B cell (primary cell): ENCODE data around the gene FAM216A. TPM values are rescaled to one million over a fixed set of nuclear protein-coding genes. Genes with fewer than 3 reads are reported as not detected.

Experiments used
- ATAC-seq: fragments of 200-7000 bp; cut with Tn5 transposase; one replicate; pipeline ENCODE4 v1.10.0; 2021; ENCODE audit warnings: low read depth, mild to moderate bottlenecking, moderate number of reproducible peaks, moderate library complexity
- CTCF ChIA-PET: fragments of 350-600 bp; sonication (Branson Sonifier 250); formaldehyde crosslinking; loops from one replicate; lab custom pipeline; 2021; ENCODE audit warnings: antibody characterized with exemption, inconsistent platforms; lab: Charles Lee
- POLR2A ChIA-PET: fragments of 350-600 bp; sonication (Branson Sonifier 250); formaldehyde crosslinking; loops from one replicate; lab custom pipeline; 2021; ENCODE audit warnings: antibody characterized with exemption; lab: Charles Lee
- DNase-seq: peaks from one replicate; pipeline ENCODE4 v3.0.0; 2013
- H2AFZ ChIP-seq: 2 replicates; pipeline ENCODE4 v1.6.1; 2012; ENCODE audit warnings: mild to moderate bottlenecking, low read depth, low read length; ENCODE audit not compliant: insufficient read depth, poor library complexity, severe bottlenecking
- H3K27ac ChIP-seq, 2 donors: 1 replicate in 1 of 2; 2 replicates in 1 of 2; pipeline ENCODE4 v1.5.1; 2012 to 2013; ENCODE audit warnings: low read length in 2 of 2, mild to moderate bottlenecking in 2 of 2, moderate library complexity in 1 of 2
- H3K27me3 ChIP-seq, 4 experiments: fragments of 200-600 bp in 1 of 4; sonication (generic) in 1 of 4; replicated peaks in 1 of 4; 1 replicate in 2 of 4; 2 replicates in 2 of 4; pipeline versions ENCODE4 v1.6.1 to v1.7.0; 2013 to 2016; ENCODE audit warnings: low read length in 3 of 4, mild to moderate bottlenecking in 2 of 4, mixed read lengths in 1 of 4, moderate library complexity in 1 of 4; ENCODE audit not compliant: insufficient read depth in 4 of 4, control insufficient read depth in 3 of 4; ENCODE audit errors: control extremely low read depth in 1 of 4
- H3K36me3 ChIP-seq, 2 experiments: replicated peaks in 1 of 2; 1 replicate in 1 of 2; 2 replicates in 1 of 2; pipeline versions ENCODE4 v1.6.1 to v1.7.1; 2013; ENCODE audit warnings: low read length in 1 of 2; ENCODE audit not compliant: insufficient read depth in 2 of 2, control insufficient read depth in 1 of 2; ENCODE audit errors: control extremely low read depth in 1 of 2, extremely low read depth in 1 of 2
- H3K4me1 ChIP-seq, 2 donors: fragments of 200-600 bp in 1 of 2; sonication (generic) in 1 of 2; 1 replicate in 1 of 2; 2 replicates in 1 of 2; pipeline versions ENCODE4 v1.5.1 to v1.6.1; 2013 to 2017; ENCODE audit warnings: low read length in 2 of 2; ENCODE audit not compliant: control insufficient read depth in 2 of 2, insufficient read depth in 2 of 2
- H3K4me2 ChIP-seq: replicated peaks from 2 replicates; pipeline ENCODE3; 2012; ENCODE audit warnings: mild to moderate bottlenecking, low read depth, low read length; ENCODE audit not compliant: poor library complexity, severe bottlenecking
- H3K4me3 ChIP-seq, 5 experiments: fragments of 200-600 bp in 1 of 5; sonication (generic) in 1 of 5; 1 replicate in 3 of 5; 2 replicates in 2 of 5; pipeline versions ENCODE4 v1.5.1 to v1.7.0; 2011 to 2016; ENCODE audit warnings: low read length in 4 of 5, mild to moderate bottlenecking in 4 of 5, low read depth in 2 of 5, control low read depth in 1 of 5, moderate library complexity in 1 of 5; ENCODE audit not compliant: insufficient read depth in 1 of 5; ENCODE audit errors: control extremely low read depth in 1 of 5, extremely low read depth in 1 of 5
- H3K79me2 ChIP-seq: fragments of 200-600 bp; sonication (generic); one replicate; pipeline ENCODE4 v1.6.0; 2016; ENCODE audit warnings: low read length; ENCODE audit not compliant: control insufficient read depth, insufficient read depth
- H3K9ac ChIP-seq: fragments of 200-600 bp; sonication (generic); 2 replicates; pipeline ENCODE4 v1.6.1; 2017; ENCODE audit warnings: mild to moderate bottlenecking, low read length, moderate library complexity
- H3K9me3 ChIP-seq, 3 donors: one replicate each; pipeline versions ENCODE4 v1.6.1 to v1.7.1; 2013; ENCODE audit warnings: low read length in 2 of 3; ENCODE audit not compliant: control insufficient read depth in 2 of 3, insufficient read depth in 1 of 3; ENCODE audit errors: control extremely low read depth in 1 of 3
- H4K20me1 ChIP-seq: 2 replicates; pipeline ENCODE4 v1.6.0; 2012; ENCODE audit warnings: mild to moderate bottlenecking, low read length; ENCODE audit not compliant: insufficient read depth, control insufficient read depth, poor library complexity, severe bottlenecking
- H3K27ac Mint-ChIP-seq: one replicate; pipeline ENCODE4 v1.8.0; 2021; ENCODE audit warnings: mixed read lengths
- H3K27me3 Mint-ChIP-seq: one replicate; pipeline ENCODE4 v1.8.0; 2021; ENCODE audit warnings: mixed read lengths
- H3K4me1 Mint-ChIP-seq: one replicate; pipeline ENCODE4 v1.8.0; 2021; ENCODE audit warnings: mixed read lengths
- H3K4me3 Mint-ChIP-seq: one replicate; pipeline ENCODE4 v1.8.0; 2021; ENCODE audit warnings: mixed read lengths
- H3K9me3 Mint-ChIP-seq: one replicate; pipeline ENCODE4 v1.8.0; 2022; ENCODE audit warnings: mixed read lengths; ENCODE audit not compliant: insufficient read depth
- CTCF ChIP-seq: fragments of 200-600 bp; IDR thresholded peaks from one replicate; pipeline ENCODE4 v1.8.0; 2022; ENCODE audit warnings: antibody characterized with exemption, mild to moderate bottlenecking
- EZH2 ChIP-seq: IDR thresholded peaks from 2 replicates; pipeline ENCODE4 v1.6.1; 2012; ENCODE audit warnings: borderline replicate concordance, low read depth, mild to moderate bottlenecking, moderate library complexity, low read length; ENCODE audit not compliant: insufficient read depth, poor library complexity, severe bottlenecking
- WGBS: methylation state at CpG from one replicate; pipeline ENCODE4 v1.1.5; 2013; ENCODE audit warnings: missing lambda C conversion rate; ENCODE audit not compliant: insufficient coverage; 5-methylcytosine and 5-hydroxymethylcytosine counted together
- intact Hi-C: fragments of 100-400 bp; cut with micrococcal nuclease; formaldehyde crosslinking; loops from one replicate; pipeline ENCODE4 v1.10.0; 2022
- polyA plus RNA-seq: library from polyadenylated mRNA; depleted of rRNA; stranded (reverse); fragments of >200 nt; gene quantifications from 2 replicates; pipeline ENCODE4 v1.2.3, GENCODE V29; 2012
- total RNA-seq, 2 donors: library from RNA; stranded (reverse); fragments of 120-200 nt in 1 of 2; gene quantifications; 1 replicate in 1 of 2; 2 replicates in 1 of 2; pipeline versions ENCODE4 v1.2.3 to v1.2.4, GENCODE V29; 2013 to 2022

Gene FAM216A
- total and polyA plus RNA-seq, 2 donors (not counting 1 experiment from before 2014, with no cell fraction given) = 15.7 to 19.7 TPM

DNA sequence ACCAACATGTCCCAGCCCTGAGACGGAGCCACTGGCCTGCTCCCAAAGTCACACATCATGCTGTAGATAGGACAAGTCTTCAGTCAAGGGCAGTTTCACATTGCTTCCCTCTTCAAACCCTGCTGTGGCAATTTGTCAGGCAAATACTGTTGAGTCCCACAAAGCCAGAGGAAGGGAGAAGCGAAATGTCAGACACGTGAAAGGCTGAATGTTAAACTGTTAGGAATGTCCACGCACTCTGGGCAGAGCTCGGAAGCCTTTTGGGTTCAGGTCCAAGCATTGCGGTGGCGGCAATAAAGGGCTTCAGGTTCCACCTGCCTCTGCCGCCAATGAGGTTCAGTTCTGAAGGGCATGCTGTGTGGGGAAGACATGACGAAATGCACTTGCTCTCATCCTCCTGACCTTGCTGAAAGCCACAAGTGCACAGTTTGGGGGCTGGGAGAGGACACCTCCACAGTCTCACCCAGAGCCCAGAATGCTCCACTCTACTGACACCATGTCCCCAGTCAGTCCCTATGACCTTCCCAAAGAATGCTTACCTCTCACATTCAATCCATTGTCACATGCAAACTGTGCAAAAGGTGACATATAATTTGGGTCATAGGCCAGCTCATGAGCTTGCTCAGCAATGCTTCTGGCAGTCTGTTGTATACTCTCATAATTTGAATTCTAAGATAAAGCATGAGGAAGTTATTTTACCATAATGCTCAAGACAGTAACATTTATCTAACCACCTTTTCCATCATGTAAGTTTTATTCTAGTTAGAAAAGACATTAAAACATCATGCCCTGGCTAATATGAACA is 69.2 kb downstream of the FAM216A start:
- Histone ChIP-seq H3K4me3 (no peak overlapping the region), H3K4me1 (peaks cover 0 to 6% of the 10 kb centered on the region in 2 donors), H3K9me3 (no peaks in the 10 kb centered on the region), H2AFZ (no peak overlapping the region), H3K9ac (no peak overlapping the region), H3K79me2 (peaks cover 54% of the 10 kb centered on the region), H4K20me1 (peaks cover 24% of the 10 kb centered on the region), H3K36me3 (peaks cover 0 to 62% of the 10 kb centered on the region in 2 experiments), H3K27ac (no peak overlapping the region), H3K4me2 (no peak overlapping the region), H3K27me3 (no peaks in the 10 kb centered on the region)
- no peak for ATAC-seq
- Mint-ChIP-seq H3K9me3 (no peaks in the 10 kb centered on the region), H3K4me3 (no peak overlapping the region), H3K27ac (peak overlapping the region; percentile 15), H3K4me1 (peaks cover 11% of the 10 kb centered on the region), H3K27me3 (no peaks in the 10 kb centered on the region)
- ChIA-PET POLR2A (interaction anchor here (0.5 kb wide), 1 partner anchor 267 kb away, joined by 6 read pairs; no protein-coding TSS in a partner anchor), CTCF (interaction anchor here (0.6 to 9.3 kb wide), 9 partner anchors 11 to 158 kb away, joined by 3 to 71 read pairs (median 3); partner anchors contain the start of gene ARPC3)
- 92% methylated on average over 8 of the region's 9 CpGs for WGBS
- intact Hi-C loops = no loop called here
- DNase-seq = no peak
- no peak for TF ChIP-seq EZH2
- TF ChIP-seq CTCF = no peak
